ENCODE measurements around the gene LACTBL1. TPM values are rescaled to one million over a fixed set of nuclear protein-coding genes. Genes with fewer than 3 reads are reported as not detected.

LACTBL1 gene
- total RNA-seq, 2 experiments from 2014 or later: not detected

DNA sequence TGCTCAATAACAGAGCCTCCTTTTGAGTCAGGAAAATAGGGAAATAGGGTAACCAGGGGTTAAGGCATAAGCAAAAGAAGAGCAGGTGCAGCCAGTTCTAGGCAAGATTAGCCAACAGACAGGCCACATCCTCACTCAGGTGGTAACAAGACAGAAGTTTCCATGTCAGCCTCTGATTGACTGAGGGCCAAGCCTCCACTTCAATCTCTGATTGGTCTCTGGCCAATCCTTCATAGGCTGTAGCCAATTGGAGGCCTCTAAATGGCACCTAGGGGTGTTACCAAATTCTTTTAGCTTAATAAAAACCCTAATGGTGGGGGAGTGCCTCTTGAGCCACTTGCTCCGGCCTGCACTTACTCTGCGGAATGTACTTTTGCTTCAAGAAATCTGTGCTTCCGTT, 37.2 kb downstream of the LACTBL1 start:
- BruUV-seq (replicated peaks): no TSS peak
- POLR2A ChIA-PET: no interaction called here

DNA sequence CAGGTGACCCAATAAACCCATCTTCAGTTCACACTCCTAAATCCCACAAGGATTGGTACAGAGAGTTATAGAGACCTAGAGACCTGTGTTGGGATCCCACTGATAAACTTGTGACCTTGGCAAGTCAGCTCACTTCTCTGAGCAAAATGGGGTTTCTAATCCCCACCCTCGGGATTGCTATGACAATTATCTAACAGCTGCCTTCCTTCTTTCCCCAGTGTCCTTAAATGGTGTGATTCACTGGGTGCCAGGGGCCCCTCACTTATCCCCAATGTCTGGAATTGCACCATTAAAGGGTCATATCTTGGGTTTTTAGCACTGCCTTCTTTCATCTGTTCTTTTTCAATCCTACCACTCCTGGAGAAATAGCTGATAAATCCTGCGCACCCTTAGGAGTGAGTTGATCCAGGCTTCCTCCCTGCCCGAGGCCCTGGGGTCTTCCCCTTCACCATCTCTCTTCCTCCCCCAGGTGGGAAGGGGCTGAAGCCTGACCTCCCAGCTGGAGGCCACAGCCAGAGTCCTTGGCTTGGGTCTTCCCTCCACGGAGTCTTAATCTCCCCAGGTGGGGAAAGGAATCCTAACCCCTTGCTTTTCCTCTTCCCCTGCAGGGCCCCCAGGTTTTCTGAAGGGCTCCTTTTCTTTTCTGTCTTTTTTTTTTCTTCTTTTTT, 39.7 kb downstream of the LACTBL1 start:
- Histone ChIP-seq H2AFZ (ENCODE audit: low read length) (no peak overlapping the region), H3K4me3 (ENCODE audit: low read depth, low read length, poor library complexity, severe bottlenecking) (no peak overlapping the region), H3K9me2 (ENCODE audit: insufficient read depth, low read length) (no peaks in the 10 kb centered on the region), H3K4me2 (ENCODE audit: low read length) (no peak overlapping the region), H3K36me3 (ENCODE audit: insufficient read depth, low read length) (no peaks in the 10 kb centered on the region), H3K79me2 (ENCODE audit: insufficient read depth, low read depth, low read length) (no peaks in the 10 kb centered on the region), H3K4me1 (ENCODE audit: insufficient read depth, low read length, poor library complexity, severe bottlenecking) (no peaks in the 10 kb centered on the region), H3K27ac (ENCODE audit: low read depth, low read length, poor library complexity, severe bottlenecking) (no peak overlapping the region), H3K9me3 (ENCODE audit: low read length) (no peaks in the 10 kb centered on the region), H4K20me1 (ENCODE audit: insufficient read depth, low read length) (no peaks in the 10 kb centered on the region)
- intact Hi-C loops (cut with micrococcal nuclease; ENCODE audit: unreplicated experiment): no loop called here
- no peak for DNase-seq (ENCODE audit: low spot score)
- TF ChIP-seq, protein P1, sequence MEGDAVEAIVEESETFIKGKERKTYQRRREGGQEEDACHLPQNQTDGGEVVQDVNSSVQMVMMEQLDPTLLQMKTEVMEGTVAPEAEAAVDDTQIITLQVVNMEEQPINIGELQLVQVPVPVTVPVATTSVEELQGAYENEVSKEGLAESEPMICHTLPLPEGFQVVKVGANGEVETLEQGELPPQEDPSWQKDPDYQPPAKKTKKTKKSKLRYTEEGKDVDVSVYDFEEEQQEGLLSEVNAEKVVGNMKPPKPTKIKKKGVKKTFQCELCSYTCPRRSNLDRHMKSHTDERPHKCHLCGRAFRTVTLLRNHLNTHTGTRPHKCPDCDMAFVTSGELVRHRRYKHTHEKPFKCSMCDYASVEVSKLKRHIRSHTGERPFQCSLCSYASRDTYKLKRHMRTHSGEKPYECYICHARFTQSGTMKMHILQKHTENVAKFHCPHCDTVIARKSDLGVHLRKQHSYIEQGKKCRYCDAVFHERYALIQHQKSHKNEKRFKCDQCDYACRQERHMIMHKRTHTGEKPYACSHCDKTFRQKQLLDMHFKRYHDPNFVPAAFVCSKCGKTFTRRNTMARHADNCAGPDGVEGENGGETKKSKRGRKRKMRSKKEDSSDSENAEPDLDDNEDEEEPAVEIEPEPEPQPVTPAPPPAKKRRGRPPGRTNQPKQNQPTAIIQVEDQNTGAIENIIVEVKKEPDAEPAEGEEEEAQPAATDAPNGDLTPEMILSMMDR (conservative IDR thresholded peaks at IDR 0.05; ENCODE audit: low read length): no peak
- no peak for TF ChIP-seq EZH2phosphoT487 (IDR thresholded peaks at IDR 0.05; ENCODE audit: borderline replicate concordance, low read depth, low read length)
- BruUV-seq (replicated peaks): no TSS peak
- POLR2A ChIA-PET: no interaction called here
- CTCF ChIA-PET (ENCODE audit: unreplicated experiment): no interaction called here

More for the DNA sequence above, 37.2 kb downstream of the LACTBL1 start:
- H2AFZ ChIP-seq (ENCODE audit: low read length): no peak overlapping the region
- H3K9me2 ChIP-seq (ENCODE audit: insufficient read depth, low read length): no peaks in the 10 kb centered on the region
- H3K4me3 ChIP-seq (ENCODE audit: low read depth, low read length, poor library complexity, severe bottlenecking): no peak overlapping the region
- H3K4me2 ChIP-seq (ENCODE audit: low read length): no peak overlapping the region
- CTCF ChIA-PET (ENCODE audit: unreplicated experiment): no interaction called here
- no peaks in the 10 kb centered on the region for H3K79me2 ChIP-seq (ENCODE audit: insufficient read depth, low read depth, low read length)
- no peaks in the 10 kb centered on the region; the same call in 1 of the 2 replicates for H3K9me3 ChIP-seq (ENCODE audit: low read length)
- H3K4me1 ChIP-seq (ENCODE audit: insufficient read depth, low read length, poor library complexity, severe bottlenecking): no peaks in the 10 kb centered on the region
- H3K27ac ChIP-seq (ENCODE audit: low read depth, low read length, poor library complexity, severe bottlenecking): no peak overlapping the region
- no peak for DNase-seq (ENCODE audit: low spot score)
- H4K20me1 ChIP-seq (ENCODE audit: insufficient read depth, low read length): no peaks in the 10 kb centered on the region
- H3K36me3 ChIP-seq (ENCODE audit: insufficient read depth, low read length): no peaks in the 10 kb centered on the region
- TF ChIP-seq EZH2phosphoT487 (IDR thresholded peaks at IDR 0.05; ENCODE audit: borderline replicate concordance, low read depth, low read length): no peak
- TF ChIP-seq, protein P1 (conservative IDR thresholded peaks at IDR 0.05; ENCODE audit: low read length): no peak
- intact Hi-C loops (cut with micrococcal nuclease; ENCODE audit: unreplicated experiment): no loop called here

DNA sequence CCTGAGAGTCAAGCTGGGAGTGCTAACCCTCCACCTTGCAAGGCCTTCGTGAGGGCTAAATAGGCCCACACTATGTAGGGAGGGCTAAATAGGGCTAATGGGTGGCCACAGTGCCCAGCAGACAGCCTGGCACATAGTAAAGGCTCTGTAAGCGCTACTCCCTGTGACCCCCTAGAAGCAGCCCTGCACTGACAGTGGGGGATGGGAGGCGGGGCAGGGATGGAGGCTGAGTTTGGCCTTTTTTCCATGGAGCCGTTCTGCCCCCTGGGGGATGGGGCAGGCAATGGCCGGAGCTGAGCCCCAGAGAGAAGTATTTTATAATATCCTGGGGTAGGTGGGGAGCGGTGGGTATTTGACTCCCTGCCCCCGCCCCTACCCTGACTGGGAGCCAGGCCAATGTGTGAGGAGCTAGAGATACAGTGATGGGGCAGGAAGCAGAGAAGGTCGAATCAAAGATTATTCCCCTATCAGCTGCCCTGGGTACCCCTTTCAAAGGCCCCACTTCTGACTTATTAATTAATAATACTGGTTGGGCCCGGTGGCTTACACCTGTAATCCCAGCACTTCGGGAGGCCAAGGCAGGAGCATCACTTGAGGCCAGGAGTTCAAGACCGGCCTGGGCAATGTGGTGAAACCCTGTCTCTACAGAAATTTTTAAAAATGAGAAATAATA, 42.3 kb downstream of the LACTBL1 start:
- no peak overlapping the region for H3K4me3 ChIP-seq (ENCODE audit: low read depth, low read length, poor library complexity, severe bottlenecking)
- CTCF ChIA-PET (ENCODE audit: unreplicated experiment): no interaction called here
- no peaks in the 10 kb centered on the region for H4K20me1 ChIP-seq (ENCODE audit: insufficient read depth, low read length)
- POLR2A ChIA-PET: no interaction called here
- H3K27ac ChIP-seq (ENCODE audit: low read depth, low read length, poor library complexity, severe bottlenecking): no peak overlapping the region
- no peak overlapping the region for H2AFZ ChIP-seq (ENCODE audit: low read length)
- intact Hi-C loops (cut with micrococcal nuclease; ENCODE audit: unreplicated experiment): loop anchor here (1.0 kb wide), 2 partner anchors 226 to 256 kb away; no protein-coding TSS in a partner anchor
- BruUV-seq (replicated peaks): no TSS peak
- TF ChIP-seq, protein P1 (conservative IDR thresholded peaks at IDR 0.05; ENCODE audit: low read length): peak; percentile 78
- no peak for TF ChIP-seq EZH2phosphoT487 (IDR thresholded peaks at IDR 0.05; ENCODE audit: borderline replicate concordance, low read depth, low read length)
- no peaks in the 10 kb centered on the region for H3K36me3 ChIP-seq (ENCODE audit: insufficient read depth, low read length)
- H3K9me2 ChIP-seq (ENCODE audit: insufficient read depth, low read length): no peaks in the 10 kb centered on the region
- H3K4me2 ChIP-seq (ENCODE audit: low read length): no peak overlapping the region
- peak; percentile 51 for DNase-seq (ENCODE audit: low spot score)
- H3K79me2 ChIP-seq (ENCODE audit: insufficient read depth, low read depth, low read length): no peaks in the 10 kb centered on the region
- no peaks in the 10 kb centered on the region for H3K4me1 ChIP-seq (ENCODE audit: insufficient read depth, low read length, poor library complexity, severe bottlenecking)
- no peaks in the 10 kb centered on the region for H3K9me3 ChIP-seq (ENCODE audit: low read length)
